ENCODE results near the gene SIRT1.
"Not testable (repeated sequence)": the region's sequence is repeated elsewhere in the genome, so short reads cannot be mapped to it uniquely, and the experiment has no call there.

SIRT1 gene

DNA sequence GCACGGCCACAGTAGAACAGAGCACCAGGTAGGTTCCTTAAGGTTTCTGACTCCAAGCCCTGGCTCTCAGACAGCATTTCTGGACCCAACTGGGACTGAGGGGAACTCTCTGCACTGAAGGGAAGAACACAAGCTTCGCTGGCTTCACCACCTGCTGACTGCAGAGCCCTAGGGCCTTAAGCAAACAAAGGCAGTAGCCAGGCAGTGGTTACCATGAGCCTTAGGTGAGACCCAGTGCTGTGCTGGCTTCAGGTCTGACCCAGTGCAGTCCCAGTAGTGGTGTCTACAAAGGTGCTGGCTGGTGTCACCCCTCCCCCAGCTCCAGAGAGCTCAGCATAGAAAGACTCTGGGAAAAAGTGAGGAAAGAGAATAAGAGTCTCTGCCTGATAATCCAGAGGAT lies 59.5 kb downstream of the SIRT1 start:
- Histone ChIP-seq H3K27me3 (no peaks in the 10 kb centered on the region), H3K27ac (no peak overlapping the region), H3K4me1 (no peaks in the 10 kb centered on the region), H3K36me3 (peaks cover 36 to 47% (median 40%) of the 10 kb centered on the region in 3 donors), H3K4me3 (no peak overlapping the region), H3K9me3 (no peaks in the 10 kb centered on the region)
- intact Hi-C loops (cut with DNase I; ENCODE audit: low total_unique reads) = no loop called here
- TF ChIP-seq, protein P1, sequence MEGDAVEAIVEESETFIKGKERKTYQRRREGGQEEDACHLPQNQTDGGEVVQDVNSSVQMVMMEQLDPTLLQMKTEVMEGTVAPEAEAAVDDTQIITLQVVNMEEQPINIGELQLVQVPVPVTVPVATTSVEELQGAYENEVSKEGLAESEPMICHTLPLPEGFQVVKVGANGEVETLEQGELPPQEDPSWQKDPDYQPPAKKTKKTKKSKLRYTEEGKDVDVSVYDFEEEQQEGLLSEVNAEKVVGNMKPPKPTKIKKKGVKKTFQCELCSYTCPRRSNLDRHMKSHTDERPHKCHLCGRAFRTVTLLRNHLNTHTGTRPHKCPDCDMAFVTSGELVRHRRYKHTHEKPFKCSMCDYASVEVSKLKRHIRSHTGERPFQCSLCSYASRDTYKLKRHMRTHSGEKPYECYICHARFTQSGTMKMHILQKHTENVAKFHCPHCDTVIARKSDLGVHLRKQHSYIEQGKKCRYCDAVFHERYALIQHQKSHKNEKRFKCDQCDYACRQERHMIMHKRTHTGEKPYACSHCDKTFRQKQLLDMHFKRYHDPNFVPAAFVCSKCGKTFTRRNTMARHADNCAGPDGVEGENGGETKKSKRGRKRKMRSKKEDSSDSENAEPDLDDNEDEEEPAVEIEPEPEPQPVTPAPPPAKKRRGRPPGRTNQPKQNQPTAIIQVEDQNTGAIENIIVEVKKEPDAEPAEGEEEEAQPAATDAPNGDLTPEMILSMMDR (IDR thresholded peaks at IDR 0.05) = no peak
- no peak for DNase-seq

DNA sequence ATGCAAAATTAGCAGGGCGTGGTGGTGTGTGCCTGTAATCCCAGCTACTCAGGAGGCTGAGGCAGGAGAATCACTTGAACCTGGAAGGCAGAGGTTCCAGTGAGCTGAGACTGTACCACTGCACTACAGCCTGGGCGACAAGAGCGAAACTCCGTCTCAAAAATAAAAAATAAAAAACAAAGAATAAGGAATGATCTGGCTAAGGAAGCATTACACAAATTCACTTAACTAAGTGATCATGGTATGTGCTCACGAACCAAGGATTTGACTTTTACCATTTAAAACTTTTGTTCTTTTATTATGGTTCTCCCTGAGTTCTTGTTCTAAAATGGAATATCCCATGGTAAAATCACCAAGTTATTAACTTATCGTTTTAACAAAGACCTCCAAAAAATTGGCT lies 71.2 kb downstream of the SIRT1 start:
- Histone ChIP-seq H3K27ac (no peak overlapping the region), H3K4me3 (no peak overlapping the region), H3K4me1 (no peaks in the 10 kb centered on the region), H3K36me3 (peaks cover 6 to 48% (median 24%) of the 10 kb centered on the region in 3 donors), H3K9me3 (no peaks in the 10 kb centered on the region), H3K27me3 (no peaks in the 10 kb centered on the region)
- TF ChIP-seq, protein P1 (IDR thresholded peaks at IDR 0.05) = no peak
- no peak for DNase-seq
- intact Hi-C loops (cut with DNase I; ENCODE audit: low total_unique reads) = no loop called here

DNA sequence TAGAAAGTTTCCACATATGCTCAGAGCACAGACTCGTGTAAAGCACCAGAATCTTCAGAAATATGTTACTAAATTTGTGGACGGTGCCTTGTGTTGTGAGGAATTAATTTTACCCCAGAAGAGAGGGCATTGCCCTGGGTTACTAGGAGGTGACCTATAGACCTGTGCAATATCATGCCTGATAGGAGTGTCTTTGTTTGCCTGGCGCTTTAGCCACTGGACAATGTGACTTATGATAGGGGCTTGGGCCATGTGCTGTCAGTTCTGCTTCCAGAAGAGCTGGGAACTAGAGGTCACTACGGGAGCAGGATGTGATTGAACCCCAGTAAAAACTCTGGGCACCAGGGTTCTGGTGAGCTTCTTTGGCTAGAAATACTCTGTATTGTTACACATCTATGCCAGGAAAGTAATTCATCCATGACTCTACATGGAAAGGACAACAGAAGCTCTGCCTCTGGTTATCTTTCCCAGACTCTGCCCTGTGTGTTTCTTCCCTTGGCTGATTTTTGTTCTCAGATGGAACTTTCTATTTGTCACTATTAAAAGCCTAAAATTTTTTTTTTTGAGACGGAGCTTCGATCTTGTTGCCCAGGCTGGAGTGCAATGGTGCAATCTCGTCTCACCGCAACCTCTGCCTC lies 75.5 kb downstream of the SIRT1 start:
- intact Hi-C loops (cut with DNase I; ENCODE audit: low total_unique reads) = no loop called here
- TF ChIP-seq, protein P1 (IDR thresholded peaks at IDR 0.05) = no peak
- peaks cover 5 to 22% (median 16%) of the 10 kb centered on the region in 3 donors for H3K36me3 ChIP-seq

DNA sequence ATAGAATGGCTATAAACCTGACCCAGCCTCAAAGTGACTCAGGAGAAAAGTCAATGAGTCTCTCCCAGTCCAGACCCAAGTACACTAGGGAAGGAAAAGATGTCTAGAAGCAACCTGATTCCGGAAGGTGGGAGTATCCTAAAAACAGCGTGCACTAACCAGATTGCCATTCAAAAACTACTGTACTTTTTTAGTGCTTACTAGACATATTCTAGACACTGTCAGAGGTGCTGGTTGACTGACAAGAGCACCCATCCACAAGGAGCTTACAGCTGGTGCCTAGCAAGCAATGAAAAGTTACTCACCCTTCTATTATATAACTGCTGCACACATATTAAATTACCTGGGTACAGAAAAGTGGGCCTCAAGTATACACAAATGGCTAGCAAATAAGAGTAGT lies 81.0 kb downstream of the SIRT1 start:
- H3K27me3 ChIP-seq = no peaks in the 10 kb centered on the region
- peaks cover 18 to 28% (median 27%) of the 10 kb centered on the region in 3 donors for H3K36me3 ChIP-seq
- intact Hi-C loops (cut with DNase I; ENCODE audit: low total_unique reads) = no loop called here
- no peak overlapping the region for H3K4me3 ChIP-seq
- no peaks in the 10 kb centered on the region for H3K4me1 ChIP-seq
- TF ChIP-seq, protein P1 (IDR thresholded peaks at IDR 0.05) = no peak
- H3K27ac ChIP-seq = no peak overlapping the region
- no peak for DNase-seq
- H3K9me3 ChIP-seq = no peaks in the 10 kb centered on the region

More for the DNA sequence above, 75.5 kb downstream of the SIRT1 start:
- Histone ChIP-seq H3K27ac (no peak overlapping the region), H3K27me3 (no peaks in the 10 kb centered on the region), H3K9me3 (no peaks in the 10 kb centered on the region), H3K4me1 (no peaks in the 10 kb centered on the region), H3K4me3 (no peak overlapping the region)
- DNase-seq = no peak

DNA sequence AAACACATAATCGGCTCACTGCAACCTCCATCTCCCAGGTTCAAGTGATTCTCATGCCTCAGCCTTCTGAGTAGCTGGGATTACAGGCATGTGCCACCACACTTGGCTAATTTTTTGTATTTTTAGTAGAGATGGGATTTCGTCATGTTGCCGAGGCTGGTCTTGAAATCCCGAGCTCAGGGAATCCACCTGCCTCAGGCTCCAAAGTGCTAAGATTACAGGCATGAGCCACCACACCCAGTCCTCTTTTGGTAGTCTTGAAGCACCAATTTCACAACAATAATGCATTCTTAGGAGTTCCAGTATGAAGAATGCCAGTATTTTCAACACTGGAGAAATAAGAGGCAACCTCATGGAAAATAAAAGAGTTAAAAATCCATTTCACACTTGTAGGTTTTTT lies 81.6 kb downstream of the SIRT1 start:
- H3K27ac ChIP-seq; H3K4me3 ChIP-seq; DNase-seq; H3K4me1 ChIP-seq; intact Hi-C loops (cut with DNase I; ENCODE audit: low total_unique reads); H3K9me3 ChIP-seq; H3K27me3 ChIP-seq: not testable (repeated sequence)
- peaks cover 21 to 28% (median 23%) of the 10 kb centered on the region in 3 donors for H3K36me3 ChIP-seq

All from tibial artery (tissue), 4 donors.